LHCN-M2 (cell line): ENCODE results near the gene GCN1. TPM values are rescaled to one million over a fixed set of nuclear protein-coding genes. Genes with fewer than 3 reads are reported as not detected.

Experiments
- DNase-seq: peaks from one replicate; pipeline ENCODE4 v3.0.0-alpha.2; 2012; ENCODE audit warnings: low read depth
- total RNA-seq: library from RNA; depleted of rRNA; stranded (reverse); fragments of >200 nt; gene quantifications from 2 replicates; pipeline ENCODE4 v1.2.3, GENCODE V29; 2014

Gene GCN1
- total RNA-seq, 1 experiment from 2014 or later = 66.6 TPM

DNA sequence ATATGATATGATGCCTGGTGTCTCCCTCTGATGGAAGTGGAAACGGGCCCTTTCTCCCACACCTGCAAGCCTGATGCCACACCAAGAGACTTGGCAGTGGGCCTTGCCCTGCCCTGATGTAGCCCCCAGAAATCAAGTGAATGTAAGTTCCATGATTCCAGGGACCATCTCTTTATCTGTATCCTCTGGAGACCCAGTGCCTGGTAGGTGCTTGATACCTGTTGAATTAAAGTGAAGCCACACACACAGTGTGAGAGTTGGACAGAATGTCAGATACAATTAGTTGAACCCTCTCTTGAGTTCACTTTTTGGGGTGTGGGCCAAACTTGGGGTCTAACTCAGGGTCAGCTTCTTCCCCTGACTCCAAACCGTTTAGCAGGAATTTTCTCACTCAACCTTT is 73.2 kb downstream of the GCN1 start:
- DNase-seq = no peak

DNA sequence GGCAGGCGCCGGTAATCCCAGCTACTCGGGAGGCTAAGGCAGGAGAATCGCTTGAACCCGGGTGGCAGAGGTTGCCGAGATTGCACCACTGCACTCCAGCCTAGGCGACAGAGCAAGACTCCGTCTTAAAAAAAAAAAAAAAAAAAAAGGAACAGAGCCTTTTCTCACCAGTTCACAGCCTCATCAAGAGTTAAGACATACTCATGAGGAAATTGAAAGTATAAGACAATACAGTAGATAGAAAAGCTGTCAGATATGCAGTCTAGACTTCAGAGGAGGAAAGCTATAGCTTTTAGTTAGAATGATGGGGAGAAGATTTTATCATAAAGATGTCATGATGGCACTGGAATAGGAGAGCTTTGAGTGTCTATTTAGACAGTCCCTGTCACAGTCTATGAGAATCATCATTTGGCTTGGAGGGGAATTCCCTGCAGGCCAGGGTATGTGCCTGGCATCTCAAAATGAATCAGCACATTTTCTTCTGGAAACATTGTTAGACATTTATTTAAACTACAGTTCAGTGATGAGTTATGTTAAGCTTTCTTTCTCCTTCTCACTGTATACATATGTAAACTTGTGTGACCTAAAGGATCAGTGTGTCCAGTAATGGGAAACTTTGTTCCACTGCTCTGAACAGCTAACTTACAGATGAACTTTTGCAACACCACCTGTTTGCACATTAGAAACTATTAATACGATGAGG is 75.1 kb downstream of the GCN1 start:
- DNase-seq = no peak

DNA sequence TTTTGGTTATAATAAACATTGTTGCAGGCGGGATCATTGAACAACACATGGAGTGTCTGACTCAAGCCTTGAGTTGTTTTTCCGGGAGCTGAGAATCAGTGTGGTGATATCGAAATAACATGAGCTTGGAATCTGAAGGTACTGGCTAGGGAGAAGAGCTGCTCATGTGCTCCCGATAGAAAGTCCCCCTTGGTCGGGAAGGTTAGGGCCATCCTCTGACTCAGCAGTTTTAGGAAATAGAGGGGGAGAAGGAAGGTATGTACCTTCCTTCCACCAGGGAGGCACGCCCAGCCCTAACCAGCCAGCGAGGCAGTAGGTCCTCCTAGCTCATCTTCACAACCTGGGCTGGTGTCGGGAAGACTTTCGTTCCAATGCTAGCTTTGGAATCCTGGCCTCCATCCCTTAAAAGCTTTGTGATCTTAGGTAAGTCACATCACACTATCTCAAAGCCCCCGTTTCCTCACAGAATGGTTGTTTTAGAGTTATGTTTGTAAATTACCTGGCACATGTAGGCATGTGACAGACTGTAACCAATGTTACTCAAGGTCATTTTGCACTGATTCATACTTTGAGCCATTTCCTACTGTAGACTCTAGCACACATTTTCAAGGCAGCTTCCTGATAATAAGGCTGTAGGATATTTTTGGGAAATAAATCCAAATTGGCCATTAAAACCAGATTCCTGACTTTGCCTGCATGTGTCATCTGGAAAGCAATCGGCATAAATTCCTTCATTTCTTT is 76.0 kb downstream of the GCN1 start:
- DNase-seq = peak; percentile 15

DNA sequence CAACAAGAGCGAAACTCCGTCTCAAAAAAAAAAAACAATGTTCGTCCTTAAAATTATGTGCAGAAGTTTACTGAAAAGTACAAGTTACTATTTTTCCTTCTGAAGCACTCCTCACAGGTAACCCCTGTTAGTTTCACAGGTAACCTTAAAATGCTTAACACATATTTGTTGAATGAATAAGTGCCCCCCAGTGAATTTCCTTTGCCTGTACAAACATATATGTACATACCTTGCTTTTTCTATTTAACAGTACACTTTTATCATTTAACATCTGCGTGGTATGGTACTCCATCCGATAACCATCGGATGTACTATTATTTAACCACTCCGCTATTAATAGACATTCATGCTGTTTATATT is 76.6 kb downstream of the GCN1 start:
- no peak for DNase-seq

DNA sequence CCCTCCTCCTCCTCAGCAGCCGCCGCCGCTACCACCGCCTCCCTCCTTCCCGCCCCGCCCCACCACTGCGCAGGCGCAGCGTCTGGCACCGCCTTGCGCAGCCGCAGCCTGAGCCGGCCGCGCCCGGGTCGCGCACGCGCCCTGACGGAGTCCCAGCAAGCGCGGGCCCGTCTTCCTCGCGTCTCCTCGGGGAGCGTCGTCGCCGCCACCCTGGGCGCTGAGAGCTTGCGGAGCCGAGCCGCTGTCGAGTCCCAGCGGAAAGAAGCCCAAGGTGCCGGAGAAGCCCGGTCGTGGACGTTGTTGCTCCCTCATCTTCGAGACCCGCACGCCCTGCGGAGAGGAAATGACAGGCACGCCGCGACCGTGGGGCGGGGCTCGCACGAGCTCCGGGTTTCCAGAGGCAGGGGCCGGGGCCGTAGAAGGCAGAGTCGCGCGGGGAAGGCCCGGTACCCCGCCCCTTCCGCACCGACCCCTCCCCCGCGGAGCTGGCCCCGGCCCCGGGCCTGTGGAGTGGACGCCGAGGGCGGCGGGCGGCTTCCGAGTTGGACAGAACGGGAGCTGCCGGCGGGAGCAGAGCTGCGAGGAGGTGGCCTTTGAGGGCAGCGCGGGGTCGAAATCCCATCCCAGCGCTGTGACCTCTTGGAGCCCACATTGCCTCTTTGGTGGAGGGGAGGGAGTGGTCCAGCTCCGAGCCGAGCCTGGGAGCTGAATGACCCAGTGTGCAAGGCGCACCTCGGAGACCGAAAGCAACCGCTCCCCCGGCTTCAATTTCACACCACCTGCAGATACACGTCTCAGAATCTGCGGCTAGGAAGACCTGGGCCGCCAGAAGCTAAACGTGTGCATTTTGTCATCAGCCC is 77.5 kb downstream of the GCN1 start:
- peak; percentile 89 for DNase-seq

DNA sequence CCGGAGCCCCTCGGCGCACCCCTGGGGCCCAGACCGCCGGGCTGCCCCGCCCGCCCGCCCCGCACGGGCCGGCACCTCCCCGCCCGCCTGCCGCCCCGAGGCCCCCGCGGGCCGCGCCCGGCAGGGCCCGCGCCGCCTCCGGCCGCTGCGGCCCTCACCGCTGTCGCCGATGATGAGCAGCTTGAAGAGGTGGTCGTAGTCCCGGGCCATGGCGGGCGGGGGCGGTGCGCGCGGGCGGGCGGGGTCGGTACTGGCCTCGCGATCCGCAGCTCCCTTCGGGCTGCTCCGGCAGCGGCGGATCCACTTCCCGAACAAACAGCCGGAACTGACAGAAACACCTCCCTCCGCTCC is 78.1 kb downstream of the GCN1 start, which contains the start of gene RAB35:
Gene RAB35 (minus strand): TSS at position 313 of the 351 bp plus-strand sequence. CDS start 103 bp downstream, at position 210.
- no peak for DNase-seq

DNA sequence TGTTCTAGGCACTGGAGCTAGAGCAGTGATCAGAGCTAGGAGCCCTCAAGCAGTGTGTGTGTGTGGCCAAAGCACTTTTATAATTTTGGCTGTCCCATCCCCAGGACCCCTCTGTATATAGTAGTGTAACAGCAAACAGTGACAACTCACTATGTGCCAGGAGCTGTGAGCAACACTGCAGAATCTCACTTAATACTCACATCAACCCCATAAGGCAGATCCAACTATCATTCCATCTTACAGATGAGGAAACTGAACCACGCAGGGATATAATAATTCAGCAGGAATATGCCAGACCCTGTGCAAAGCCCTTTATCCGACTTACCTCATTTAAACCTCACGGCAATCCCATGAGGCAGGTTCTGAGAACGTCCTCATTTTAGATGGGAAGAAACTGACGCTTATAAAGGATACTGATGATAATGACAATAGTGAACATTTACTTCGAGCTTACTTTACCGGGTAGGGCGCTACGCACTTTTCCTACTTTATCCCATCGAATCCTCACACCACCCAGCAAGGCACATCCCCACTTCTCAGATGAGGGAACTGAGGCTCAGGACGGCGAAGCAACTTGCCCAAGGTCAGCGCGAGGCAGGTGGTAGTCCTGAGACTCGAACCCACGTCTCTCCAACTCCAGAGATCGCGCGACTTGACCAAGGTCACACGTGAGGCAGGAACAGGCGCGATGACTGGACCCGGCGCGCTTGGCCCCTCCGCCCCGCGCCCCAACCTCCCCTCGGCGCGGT is 78.6 kb downstream of the GCN1 start:
- DNase-seq = peak; percentile 49

DNA sequence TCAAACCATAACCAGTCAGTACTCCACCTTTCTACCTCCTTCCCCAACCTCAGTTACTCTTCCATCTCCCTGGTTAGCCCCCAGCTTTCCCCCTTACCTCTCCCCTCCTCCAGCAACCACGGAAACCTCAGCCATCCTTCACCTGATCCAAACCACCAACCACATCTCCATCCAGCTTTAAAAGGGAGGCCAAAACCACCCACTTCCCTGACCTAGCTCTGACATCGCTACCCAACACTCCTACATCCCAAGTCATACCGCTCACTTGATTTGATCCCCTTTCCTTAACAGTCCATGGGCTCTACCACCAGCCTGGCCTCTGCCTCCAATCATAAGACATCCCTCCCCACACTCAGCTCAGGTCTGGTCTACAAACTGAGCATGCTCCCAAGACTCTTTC is 79.4 kb downstream of the GCN1 start:
- DNase-seq = no peak

DNA sequence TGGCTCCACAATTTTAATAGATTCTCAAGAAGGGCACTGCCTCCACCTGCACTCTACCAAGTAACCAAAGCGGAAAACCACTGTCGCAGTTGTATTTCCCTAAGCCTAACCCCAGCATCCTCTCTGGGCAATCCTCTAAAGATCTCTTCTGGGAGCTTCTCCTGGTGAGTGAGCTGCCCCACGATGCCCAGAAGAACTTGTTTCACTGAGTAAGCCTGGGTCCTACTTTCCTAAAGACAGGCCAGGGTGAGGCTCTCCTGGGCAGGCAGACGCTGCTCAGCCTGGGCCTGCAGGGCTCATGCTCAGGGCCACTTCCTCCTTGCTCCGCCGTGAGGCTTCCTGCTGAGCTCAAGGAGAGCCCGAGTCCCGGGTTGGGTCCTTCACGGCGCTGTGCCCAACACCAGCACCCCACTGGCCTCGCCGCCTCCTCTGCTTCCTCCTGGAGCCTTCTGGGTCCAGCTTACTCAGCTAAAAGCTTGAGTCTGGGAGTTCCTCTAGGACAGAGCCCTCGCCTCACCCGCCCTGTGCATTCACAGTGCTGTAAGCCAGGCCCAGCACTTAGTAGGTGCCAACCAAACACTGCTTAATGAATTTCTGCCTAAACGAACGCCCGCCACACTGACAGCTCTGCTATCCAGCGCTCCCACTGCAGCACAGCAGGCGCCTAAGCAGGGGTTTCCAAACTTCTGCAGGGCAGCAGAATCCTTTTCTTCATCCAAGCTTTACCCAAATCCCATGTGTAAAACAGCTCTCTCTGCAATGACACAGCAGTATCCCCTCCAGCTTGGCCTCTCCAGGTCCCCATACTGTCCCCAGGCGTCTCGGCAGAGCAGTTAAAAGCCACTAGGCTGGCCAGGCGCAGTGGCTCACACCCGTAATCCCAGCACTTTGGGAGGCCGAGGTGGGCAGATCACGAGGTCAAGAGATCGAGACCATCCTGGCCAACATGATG is 83.7 kb downstream of the GCN1 start:
- no peak for DNase-seq

DNA sequence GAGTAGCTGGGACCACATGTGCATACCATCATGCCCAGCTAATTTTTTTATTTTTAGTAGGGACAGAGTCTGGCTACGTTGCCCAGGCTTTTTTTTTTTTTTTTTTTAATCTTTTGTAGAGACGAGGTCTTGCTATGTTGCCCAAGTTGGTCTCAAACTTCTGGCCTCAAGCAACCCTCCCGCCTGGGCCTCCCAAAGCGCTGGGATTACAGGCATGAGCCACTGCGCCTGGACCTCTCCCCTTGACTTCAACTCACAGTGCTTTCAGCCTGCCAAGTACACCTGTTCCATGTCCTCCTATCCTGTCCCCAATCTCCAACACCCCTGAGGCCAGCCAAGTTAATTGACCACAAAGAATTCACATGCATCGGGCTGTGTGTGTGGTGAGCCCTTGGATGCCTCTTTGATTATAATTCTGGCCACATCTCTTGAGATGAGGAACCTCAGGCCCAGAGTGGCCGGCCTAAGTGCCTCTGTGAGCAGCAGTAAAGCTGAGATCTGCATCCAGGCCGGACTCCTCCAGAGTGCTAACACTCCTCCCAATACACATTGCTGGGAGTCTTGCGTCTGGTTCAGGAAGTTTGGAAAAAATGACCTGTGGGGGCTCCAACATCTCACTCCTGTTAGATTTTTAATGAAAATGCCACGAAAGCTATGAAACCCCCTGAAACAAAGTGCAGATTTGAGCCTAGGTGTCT is 84.8 kb downstream of the GCN1 start:
- peak; percentile 35 for DNase-seq

DNA sequence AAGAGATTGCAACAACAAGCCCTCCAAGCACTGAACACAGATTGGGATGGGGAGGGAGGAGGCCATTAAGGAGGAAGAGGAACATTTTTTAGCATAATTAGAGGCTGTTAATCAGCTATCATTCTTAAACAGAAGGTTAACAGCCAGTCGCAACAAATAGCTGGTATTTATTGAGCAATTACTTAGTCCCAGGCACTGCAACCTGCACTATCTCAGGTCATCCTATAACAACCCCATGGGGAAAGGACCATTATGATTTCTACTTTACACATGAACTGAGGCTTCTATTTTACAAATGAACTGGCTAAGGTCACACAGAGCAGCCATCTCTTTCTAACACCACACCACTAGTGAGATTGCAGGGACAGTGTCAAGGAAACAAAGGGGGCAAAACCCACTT is 88.4 kb downstream of the GCN1 start:
- no peak for DNase-seq

DNA sequence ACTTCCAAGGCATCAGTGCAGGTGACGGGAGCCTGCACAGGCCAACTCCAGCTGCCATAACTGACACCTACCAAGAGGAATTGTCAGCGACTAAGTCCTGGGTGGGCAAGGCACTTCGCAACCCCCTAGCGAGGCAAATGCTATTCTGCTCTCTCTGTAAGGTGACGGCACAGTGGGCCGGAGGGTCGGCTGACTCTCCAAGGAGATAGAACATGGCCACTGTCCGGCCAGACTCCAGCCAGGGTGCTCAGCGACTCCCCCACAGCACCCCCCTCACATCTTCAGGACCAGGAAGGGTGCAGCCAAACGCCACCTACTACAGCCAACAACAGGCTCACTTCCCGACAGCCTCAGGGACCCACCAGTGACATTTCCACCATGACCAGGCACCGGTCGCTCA is 91.1 kb downstream of the GCN1 start:
- DNase-seq = no peak

DNA sequence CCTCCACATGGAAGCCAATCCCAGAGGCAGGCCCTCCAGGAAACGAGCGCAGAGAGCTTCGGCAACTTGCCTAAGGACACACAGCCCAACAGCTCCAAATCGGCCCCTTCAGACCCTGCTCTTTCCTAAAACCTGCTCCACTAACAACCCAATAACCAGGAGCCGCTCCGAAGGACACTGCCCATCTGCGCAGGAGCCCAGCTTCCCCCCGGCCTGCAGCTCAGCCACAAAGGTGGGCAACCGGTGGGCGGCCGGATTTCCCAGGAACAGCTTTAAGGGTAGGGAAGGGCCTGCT is 91.5 kb downstream of the GCN1 start:
- no peak for DNase-seq

DNA sequence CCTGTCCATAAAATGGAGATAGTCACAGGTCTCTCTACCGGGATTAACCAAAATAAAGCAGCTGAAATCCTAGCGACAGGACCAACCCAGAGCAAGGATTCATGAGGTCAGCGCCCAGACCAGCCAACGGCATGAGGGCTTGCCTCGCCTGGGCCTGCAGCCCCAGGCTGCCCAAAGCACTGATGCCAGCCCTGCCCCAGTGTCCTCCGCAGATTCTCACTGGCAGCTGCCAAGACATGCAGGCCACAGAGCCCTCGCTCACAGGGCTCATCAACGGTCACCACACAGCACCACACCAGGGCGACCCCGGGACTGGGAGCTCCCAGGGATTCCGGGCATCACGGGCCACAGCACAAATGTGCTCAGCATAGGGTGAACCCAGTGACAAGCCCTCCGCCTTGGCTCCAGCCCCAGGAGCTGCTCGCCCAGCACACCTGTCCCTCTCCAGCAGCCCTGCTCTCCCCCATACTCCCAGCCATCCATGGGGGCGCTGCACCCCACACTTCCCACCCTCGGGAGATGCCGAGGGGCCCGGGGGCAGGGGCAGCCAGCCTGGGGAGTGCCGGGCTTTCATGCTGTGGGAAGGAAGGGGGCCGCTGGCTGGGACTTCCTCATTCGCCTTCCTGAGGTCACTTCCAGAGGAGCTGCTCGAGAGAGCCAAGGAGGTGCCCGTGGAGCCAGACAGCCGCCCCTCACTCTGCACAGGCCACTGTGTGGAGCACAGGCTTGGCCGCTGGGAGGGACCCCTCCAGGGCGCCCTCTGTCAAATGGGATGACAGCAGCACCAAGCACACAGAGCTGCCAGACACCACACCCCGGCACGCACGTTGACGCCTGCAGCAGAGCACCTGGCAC is 92.1 kb downstream of the GCN1 start:
- DNase-seq = no peak

DNA sequence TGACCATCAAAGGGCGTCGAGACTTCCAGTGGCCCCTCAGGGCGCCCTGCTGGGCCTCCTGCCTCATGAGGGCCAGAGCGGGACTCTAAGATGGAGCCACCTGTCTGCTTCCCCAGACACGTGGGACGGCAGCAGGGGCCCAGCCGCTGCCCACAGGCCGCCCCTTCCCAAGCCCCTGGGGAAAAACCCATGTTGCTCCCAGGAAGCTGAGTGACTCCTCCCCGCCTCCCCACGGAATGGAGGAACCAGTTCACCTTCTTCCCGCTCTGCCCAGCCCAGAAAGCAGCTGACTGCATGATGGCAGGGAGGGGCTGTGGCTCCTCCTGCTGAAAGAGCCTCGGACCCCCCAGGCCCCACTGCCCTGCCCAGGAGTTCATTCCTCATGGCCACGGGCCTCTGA is 92.9 kb downstream of the GCN1 start:
- no peak for DNase-seq

DNA sequence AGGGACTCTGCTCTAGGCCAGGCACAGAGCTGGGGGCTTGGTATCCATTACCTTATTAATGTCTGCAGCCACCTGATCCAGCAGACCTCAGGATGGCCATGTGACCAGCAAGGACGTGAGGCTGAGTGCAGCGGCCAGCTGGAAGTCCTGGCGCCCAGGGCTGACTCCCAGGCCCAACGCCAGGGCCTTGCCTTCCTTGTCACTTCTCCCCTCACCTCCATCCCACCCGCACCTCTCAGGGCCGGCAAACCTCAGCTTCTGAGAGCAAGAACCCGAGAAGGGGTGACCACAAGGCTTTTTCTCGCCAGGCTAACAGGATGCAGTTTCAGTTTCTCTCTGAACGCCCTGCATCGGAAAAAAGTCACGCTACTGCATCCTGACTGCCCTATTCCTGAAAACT is 93.3 kb downstream of the GCN1 start:
- no peak for DNase-seq

DNA sequence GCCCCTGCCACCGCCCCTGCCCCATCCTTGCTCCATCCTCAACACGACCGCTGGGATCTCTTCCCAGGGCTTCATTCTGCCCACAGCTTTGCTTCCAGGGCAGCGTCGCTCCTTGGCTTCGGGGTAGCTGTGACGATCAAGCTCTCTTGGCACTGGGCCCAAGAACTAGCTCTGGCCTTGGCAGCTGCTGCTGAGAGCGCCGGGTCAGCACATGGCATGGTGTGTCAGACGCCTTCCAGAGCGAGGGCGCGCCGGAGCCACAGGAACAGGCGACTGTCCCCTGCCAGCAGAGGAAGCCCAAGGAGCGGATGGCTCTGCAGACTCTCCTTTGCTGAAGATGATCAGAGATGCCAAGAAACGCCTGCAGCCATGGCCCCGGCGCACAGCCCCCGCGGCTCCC is 93.9 kb downstream of the GCN1 start:
- peak; percentile 79 for DNase-seq

DNA sequence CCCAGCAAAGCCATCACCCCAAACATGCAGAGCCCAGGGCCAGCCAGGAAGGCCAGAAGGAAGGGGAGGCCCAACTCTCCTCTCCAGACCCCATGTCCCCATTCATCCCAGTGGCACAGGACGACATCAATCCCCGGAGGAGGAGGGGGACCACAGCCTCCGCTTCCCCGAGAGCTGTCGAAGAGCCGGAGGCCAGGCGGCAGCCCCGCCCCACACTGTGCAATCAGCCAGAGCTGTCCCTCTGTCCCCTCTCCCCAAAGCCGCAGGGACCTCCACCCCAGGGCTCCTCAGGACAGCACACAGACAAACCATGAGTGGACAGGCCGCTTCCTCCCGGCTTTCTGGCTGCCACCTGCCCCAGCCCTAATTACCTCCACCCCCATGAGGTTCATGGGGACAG is 94.8 kb downstream of the GCN1 start:
- no peak for DNase-seq
